PC-3 (cell line): ENCODE measurements around the gene OR4D1. TPM values are rescaled to one million over a fixed set of nuclear protein-coding genes. Genes with fewer than 3 reads are reported as not detected.

Experiments used
- ATAC-seq: fragments of 200-7000 bp; cut with Tn5 transposase; 2 replicates; pipeline ENCODE4 v1.9.1; 2020; ENCODE audit warnings: mild to moderate bottlenecking, moderate library complexity
- BruUV-seq: library from RNA; stranded (reverse); fragments of 400-500 nt; replicated peaks from 2 replicates; lab custom pipeline; 2021; lab: Mats Ljungman, UMichigan
- CTCF ChIA-PET: fragments of 300-600 bp; sonication (Branson Sonifier 250); formaldehyde crosslinking; loops from one replicate; lab custom pipeline; 2022; ENCODE audit warnings: antibody characterized with exemption; lab: Charles Lee
- POLR2A ChIA-PET: fragments of 300-600 bp; sonication (Branson Sonifier 250); formaldehyde crosslinking; loops from one replicate; lab custom pipeline; 2022; ENCODE audit warnings: antibody characterized with exemption; ENCODE audit not compliant: unreplicated experiment; lab: Charles Lee
- DNase-seq: peaks from one replicate; pipeline ENCODE4 v3.0.0-alpha.2; 2015
- H2AFZ ChIP-seq: fragments of 300-600 bp; sonication (generic); 2 replicates; pipeline ENCODE4 v1.6.0; 2016; ENCODE audit warnings: antibody characterized with exemption, low read length
- H3F3A ChIP-seq: fragments of 300-600 bp; sonication (generic); one replicate; pipeline ENCODE4 v1.6.0; 2017; ENCODE audit warnings: antibody characterized with exemption, low read length, control low read depth, mild to moderate bottlenecking; ENCODE audit not compliant: unreplicated experiment
- H3K27ac ChIP-seq: fragments of 300-600 bp; sonication (generic); 2 replicates; pipeline ENCODE4 v1.5.1; 2016; ENCODE audit warnings: mild to moderate bottlenecking, low read length
- H3K27me3 ChIP-seq: fragments of 300-600 bp; sonication (generic); 2 replicates; pipeline ENCODE4 v1.6.1; 2016; ENCODE audit warnings: low read length, mixed read lengths
- H3K36me3 ChIP-seq: fragments of 300-600 bp; sonication (generic); 2 replicates; pipeline ENCODE4 v1.6.1; 2016; ENCODE audit warnings: low read depth, mixed run types, low read length, mixed read lengths
- H3K4me1 ChIP-seq: fragments of 300-600 bp; sonication (generic); 2 replicates; pipeline ENCODE4 v1.5.1; 2016; ENCODE audit warnings: low read length; ENCODE audit not compliant: insufficient read depth
- H3K4me2 ChIP-seq: fragments of 300-600 bp; sonication (generic); 2 replicates; pipeline ENCODE4 v1.6.0; 2016; ENCODE audit warnings: low read length
- H3K4me3 ChIP-seq: fragments of 300-600 bp; sonication (generic); 2 replicates; pipeline ENCODE4 v1.5.1; 2016; ENCODE audit warnings: mild to moderate bottlenecking, low read length, mixed read lengths
- H3K79me2 ChIP-seq: fragments of 300-600 bp; sonication (generic); 2 replicates; pipeline ENCODE4 v1.6.1; 2017; ENCODE audit warnings: low read length, mixed read lengths
- H3K9ac ChIP-seq: fragments of 300-600 bp; sonication (generic); 2 replicates; pipeline ENCODE4 v1.6.0; 2016; ENCODE audit warnings: mild to moderate bottlenecking, low read length
- H3K9me2 ChIP-seq: fragments of 300-600 bp; sonication (generic); replicated peaks from 2 replicates; pipeline ENCODE4 v1.6.1; 2016; ENCODE audit warnings: mixed run types, low read length, mixed read lengths
- H3K9me3 ChIP-seq: fragments of 300-600 bp; sonication (generic); 2 replicates; pipeline ENCODE4 v1.6.1; 2016; ENCODE audit warnings: low read length, mixed read lengths
- H4K20me1 ChIP-seq: fragments of 300-600 bp; sonication (generic); 2 replicates; pipeline ENCODE4 v1.6.1; 2016; ENCODE audit warnings: low read length, mixed read lengths
- EZH2 ChIP-seq: fragments of 300-600 bp; sonication (generic); IDR thresholded peaks from one replicate; pipeline ENCODE4 v1.6.1; 2017; ENCODE audit warnings: antibody characterized with exemption, mild to moderate bottlenecking, low read length; ENCODE audit not compliant: unreplicated experiment
- EZH2phosphoT487 ChIP-seq: fragments of 300-600 bp; sonication (generic); IDR thresholded peaks from 2 replicates; pipeline ENCODE4 v1.6.1; 2018; ENCODE audit warnings: mild to moderate bottlenecking, antibody characterized with exemption, low read length, borderline replicate concordance
- intact Hi-C: fragments of 100-400 bp; cut with micrococcal nuclease; formaldehyde crosslinking; loops from 2 replicates; pipeline ENCODE4 v1.9.0; 2023
- total RNA-seq: library from RNA; depleted of rRNA; stranded (reverse); fragments of >200 nt; gene quantifications from 2 replicates; pipeline ENCODE4 v1.2.3, GENCODE V29; 2014
- TF ChIP-seq, protein P1 (sequence below): fragments of 300-600 bp; sonication (generic); conservative IDR thresholded peaks from 2 replicates; pipeline ENCODE4 v1.5.1; 2017; ENCODE audit warnings: antibody characterized with exemption, low read depth, mild to moderate bottlenecking, low read length

OR4D1 gene
- total RNA-seq, 1 experiment from 2014 or later: not detected

DNA sequence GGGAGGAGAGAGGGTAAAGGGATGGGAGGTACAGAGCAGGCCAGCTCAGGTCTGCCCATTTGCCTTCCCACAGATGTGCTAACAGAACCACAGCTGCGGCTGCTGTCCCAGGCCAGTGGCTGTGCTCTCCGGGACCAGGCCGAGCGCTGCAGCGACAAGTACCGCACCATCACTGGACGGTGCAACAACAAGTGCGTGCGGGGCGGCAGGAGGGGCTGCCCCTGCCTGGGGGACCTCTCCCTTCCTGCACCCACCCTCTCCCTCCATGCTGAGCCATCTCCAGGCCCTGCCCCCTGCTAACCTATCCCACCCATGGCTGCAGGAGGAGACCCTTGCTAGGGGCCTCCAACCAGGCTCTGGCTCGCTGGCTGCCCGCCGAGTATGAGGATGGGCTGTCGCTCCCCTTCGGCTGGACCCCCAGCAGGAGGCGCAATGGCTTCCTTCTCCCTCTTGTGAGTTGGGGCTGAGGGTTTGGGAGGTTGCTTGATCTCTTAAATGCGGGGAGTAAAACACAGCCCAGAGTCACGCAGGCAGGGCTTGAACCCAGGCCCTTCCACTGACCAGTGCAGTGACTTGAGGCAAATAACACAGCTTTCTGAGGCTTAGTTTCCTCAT is 45.6 kb downstream of the OR4D1 start:
- intact Hi-C loops: no loop called here

DNA sequence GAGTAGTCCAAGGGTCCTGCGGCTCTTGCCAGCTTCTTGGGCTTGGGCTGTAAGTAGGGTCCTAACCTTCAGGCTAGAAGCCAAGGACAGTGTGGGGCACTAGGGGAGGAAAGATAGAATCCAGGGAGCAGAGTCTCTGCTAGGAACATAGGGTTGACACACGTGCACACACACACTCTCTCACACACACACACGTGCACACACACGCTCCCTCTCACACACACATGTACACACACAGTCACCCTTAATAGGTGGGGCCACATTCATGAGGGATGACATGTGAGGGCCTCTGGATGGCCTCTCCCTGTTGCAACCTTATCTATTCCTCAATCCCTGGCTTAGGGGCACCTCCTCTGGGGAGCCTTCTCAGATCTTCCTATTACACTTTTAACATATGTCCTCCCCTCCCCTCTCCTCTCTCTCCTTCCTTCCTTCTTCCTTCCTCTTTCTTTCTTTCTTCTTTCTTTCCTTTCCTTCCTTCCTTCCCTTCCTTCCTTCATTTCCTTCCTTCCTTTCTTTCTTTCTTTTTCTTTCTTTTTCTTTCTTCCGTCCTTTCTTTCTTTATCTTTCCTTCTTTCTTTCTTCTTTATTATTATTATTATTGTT is 47.4 kb downstream of the OR4D1 start:
- no peak for ATAC-seq
- Histone ChIP-seq H3K4me3 (no peak overlapping the region), H3K9ac (no peak overlapping the region), H3K79me2 (no peaks in the 10 kb centered on the region), H4K20me1 (no peaks in the 10 kb centered on the region), H3K4me2 (no peak overlapping the region), H3K9me3 (no peaks in the 10 kb centered on the region), H3K4me1 (no peaks in the 10 kb centered on the region), H2AFZ (no peak overlapping the region), H3K36me3 (no peaks in the 10 kb centered on the region), H3K27ac (no peak overlapping the region), H3F3A (no peaks in the 10 kb centered on the region), H3K9me2 (no peaks in the 10 kb centered on the region), H3K27me3 (peaks cover 5% of the 10 kb centered on the region; the same call in 1 of the 2 replicates)
- ChIA-PET POLR2A (no interaction called here), CTCF (interaction anchor here (0.6 kb wide), 1 partner anchor 1092 kb away, joined by 4 read pairs; no protein-coding TSS in a partner anchor)
- DNase-seq: no peak
- TF ChIP-seq EZH2phosphoT487 (no peak), EZH2 (no peak)
- TF ChIP-seq, protein P1, sequence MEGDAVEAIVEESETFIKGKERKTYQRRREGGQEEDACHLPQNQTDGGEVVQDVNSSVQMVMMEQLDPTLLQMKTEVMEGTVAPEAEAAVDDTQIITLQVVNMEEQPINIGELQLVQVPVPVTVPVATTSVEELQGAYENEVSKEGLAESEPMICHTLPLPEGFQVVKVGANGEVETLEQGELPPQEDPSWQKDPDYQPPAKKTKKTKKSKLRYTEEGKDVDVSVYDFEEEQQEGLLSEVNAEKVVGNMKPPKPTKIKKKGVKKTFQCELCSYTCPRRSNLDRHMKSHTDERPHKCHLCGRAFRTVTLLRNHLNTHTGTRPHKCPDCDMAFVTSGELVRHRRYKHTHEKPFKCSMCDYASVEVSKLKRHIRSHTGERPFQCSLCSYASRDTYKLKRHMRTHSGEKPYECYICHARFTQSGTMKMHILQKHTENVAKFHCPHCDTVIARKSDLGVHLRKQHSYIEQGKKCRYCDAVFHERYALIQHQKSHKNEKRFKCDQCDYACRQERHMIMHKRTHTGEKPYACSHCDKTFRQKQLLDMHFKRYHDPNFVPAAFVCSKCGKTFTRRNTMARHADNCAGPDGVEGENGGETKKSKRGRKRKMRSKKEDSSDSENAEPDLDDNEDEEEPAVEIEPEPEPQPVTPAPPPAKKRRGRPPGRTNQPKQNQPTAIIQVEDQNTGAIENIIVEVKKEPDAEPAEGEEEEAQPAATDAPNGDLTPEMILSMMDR: no peak
- intact Hi-C loops: no loop called here
- no TSS peak for BruUV-seq

More for the DNA sequence above, 45.6 kb downstream of the OR4D1 start:
- Histone ChIP-seq H3K4me1 (peaks cover 11% of the 10 kb centered on the region), H3K9me2 (no peaks in the 10 kb centered on the region), H3F3A (no peaks in the 10 kb centered on the region), H4K20me1 (no peaks in the 10 kb centered on the region), H3K4me2 (no peak overlapping the region), H3K4me3 (no peak overlapping the region), H3K36me3 (no peaks in the 10 kb centered on the region), H3K79me2 (no peaks in the 10 kb centered on the region), H3K9me3 (no peaks in the 10 kb centered on the region), H3K27me3 (peaks cover 5% of the 10 kb centered on the region; the same call in 1 of the 2 replicates), H2AFZ (no peak overlapping the region), H3K27ac (no peak overlapping the region), H3K9ac (no peak overlapping the region)
- no TSS peak for BruUV-seq
- TF ChIP-seq EZH2: no peak
- TF ChIP-seq EZH2phosphoT487: no peak
- TF ChIP-seq, protein P1: peak; percentile 39; the same call in 1 of the 2 replicates
- ChIA-PET CTCF (interaction anchor here (0.6 kb wide), 1 partner anchor 199 kb away, joined by 3 read pairs; no protein-coding TSS in a partner anchor), POLR2A (no interaction called here)
- ATAC-seq (no peak), DNase-seq (no peak)

DNA sequence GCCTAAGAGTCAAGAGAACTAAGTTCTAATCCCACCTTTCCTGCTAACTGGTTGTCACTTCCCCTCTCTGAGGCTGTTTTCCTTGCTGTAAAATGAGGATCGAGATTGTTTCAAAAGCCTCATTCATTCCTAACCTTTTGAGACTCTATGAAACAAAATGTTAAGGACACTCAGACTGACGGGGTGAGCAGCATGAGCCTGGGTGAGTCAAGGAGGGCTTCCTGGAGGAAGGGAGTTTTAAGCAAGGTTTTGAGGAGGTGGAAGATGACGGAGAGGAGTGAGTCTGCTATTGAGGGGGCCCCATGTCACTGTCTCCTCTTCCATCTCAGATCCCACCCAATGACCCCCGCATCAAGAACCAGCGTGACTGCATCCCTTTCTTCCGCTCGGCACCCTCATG is 48.4 kb downstream of the OR4D1 start:
- CTCF ChIA-PET: interaction anchor here (0.6 kb wide), 2 partner anchors 30 to 1093 kb away, joined by 3 to 4 read pairs; no protein-coding TSS in a partner anchor

More for the DNA sequence above, 48.4 kb downstream of the OR4D1 start:
- no peaks in the 10 kb centered on the region for H3F3A ChIP-seq
- H3K36me3 ChIP-seq: no peaks in the 10 kb centered on the region
- POLR2A ChIA-PET: no interaction called here
- intact Hi-C loops: no loop called here
- ATAC-seq: no peak
- no peak overlapping the region for H2AFZ ChIP-seq
- H3K4me1 ChIP-seq: no peaks in the 10 kb centered on the region
- TF ChIP-seq EZH2phosphoT487 (no peak), EZH2 (no peak)
- TF ChIP-seq, protein P1: no peak
- no peaks in the 10 kb centered on the region for H3K9me2 ChIP-seq
- H3K27me3 ChIP-seq: peaks cover 5% of the 10 kb centered on the region; the same call in 1 of the 2 replicates
- no TSS peak for BruUV-seq
- no peak overlapping the region for H3K4me3 ChIP-seq
- no peak overlapping the region for H3K27ac ChIP-seq
- H3K79me2 ChIP-seq: no peaks in the 10 kb centered on the region
- no peak overlapping the region for H3K4me2 ChIP-seq
- no peaks in the 10 kb centered on the region for H3K9me3 ChIP-seq
- no peak for DNase-seq
- no peaks in the 10 kb centered on the region for H4K20me1 ChIP-seq
- H3K9ac ChIP-seq: no peak overlapping the region
